Calu3 (cell line): ENCODE data around the gene MALT1. TPM values are rescaled to one million over a fixed set of nuclear protein-coding genes. Genes with fewer than 3 reads are reported as not detected.

Source experiments
- BruUV-seq: library from RNA; stranded (reverse); fragments of 400-500 nt; replicated peaks from 2 replicates; lab custom pipeline; 2021; lab: Mats Ljungman, UMichigan
- CTCF ChIA-PET: fragments of 300-600 bp; sonication (Branson Sonifier 250); formaldehyde crosslinking; loops from one replicate; lab custom pipeline; 2022; ENCODE audit warnings: antibody characterized with exemption; lab: Charles Lee
- DNase-seq: peaks from one replicate; pipeline ENCODE4 v3.0.0; 2022
- H3K27ac Mint-ChIP-seq: one replicate; pipeline ENCODE4 v1.8.0; 2022; ENCODE audit warnings: mixed read lengths; ENCODE audit not compliant: unreplicated experiment
- H3K27me3 Mint-ChIP-seq: one replicate; pipeline ENCODE4 v1.8.0; 2022; ENCODE audit warnings: mixed read lengths; ENCODE audit not compliant: unreplicated experiment
- H3K36me3 Mint-ChIP-seq: one replicate; pipeline ENCODE4 v1.8.0; 2022; ENCODE audit warnings: mild to moderate bottlenecking, moderate library complexity, mixed read lengths; ENCODE audit not compliant: insufficient read depth, unreplicated experiment
- H3K4me1 Mint-ChIP-seq: one replicate; pipeline ENCODE4 v1.8.0; 2022; ENCODE audit warnings: mild to moderate bottlenecking, low read depth, mixed read lengths; ENCODE audit not compliant: unreplicated experiment
- H3K4me3 Mint-ChIP-seq: one replicate; pipeline ENCODE4 v1.8.0; 2022; ENCODE audit warnings: mild to moderate bottlenecking, low read depth, moderate library complexity, mixed read lengths; ENCODE audit not compliant: unreplicated experiment
- H3K9me3 Mint-ChIP-seq: one replicate; pipeline ENCODE4 v1.8.0; 2022; ENCODE audit warnings: low read depth, mixed read lengths; ENCODE audit not compliant: unreplicated experiment
- CTCF ChIP-seq: fragments of 200-600 bp; IDR thresholded peaks from one replicate; pipeline ENCODE4 v1.8.0; 2022; ENCODE audit warnings: antibody characterized with exemption; ENCODE audit not compliant: unreplicated experiment
- intact Hi-C: fragments of 100-400 bp; cut with micrococcal nuclease; formaldehyde crosslinking; loops from one replicate; pipeline ENCODE4 v1.10.0; 2022; ENCODE audit not compliant: unreplicated experiment
- total RNA-seq: library from RNA; stranded (reverse); gene quantifications from 2 replicates; pipeline ENCODE4 v1.2.3, GENCODE V29; 2022

MALT1 gene
- total RNA-seq, 1 experiment from 2014 or later = 37.6 TPM

DNA sequence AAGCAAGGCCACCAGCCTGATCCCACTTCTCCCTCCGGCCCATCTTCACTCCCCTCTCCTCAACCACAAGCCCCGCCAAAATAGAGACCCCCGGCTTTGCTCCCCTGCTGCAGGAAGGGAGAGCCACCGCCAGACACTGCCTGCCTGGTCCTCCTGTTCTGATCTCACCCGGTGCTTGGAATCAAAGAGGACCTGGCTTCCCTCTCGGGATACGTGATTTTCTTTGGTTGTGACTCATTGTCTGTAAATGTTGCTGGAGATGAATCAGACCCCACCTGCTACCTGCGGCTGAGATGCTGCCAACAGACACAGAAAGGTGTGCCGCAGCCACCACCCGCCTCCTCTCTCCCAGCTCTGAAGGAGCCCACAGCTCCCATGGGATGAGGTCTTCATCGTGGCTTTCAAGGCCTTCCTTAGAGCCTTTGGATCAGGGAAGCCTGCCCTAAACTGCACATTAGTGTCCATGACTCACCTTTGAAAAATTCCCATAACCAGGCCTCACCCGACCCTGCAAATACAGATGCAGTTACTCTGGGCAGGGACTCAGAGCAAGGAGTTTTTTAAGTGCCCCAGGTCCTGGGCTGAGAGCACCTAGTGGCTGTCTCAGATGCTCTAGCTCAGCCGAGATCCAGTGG lies 114.0 kb downstream of the MALT1 start:
- Mint-ChIP-seq H3K27ac (peak overlapping the region; percentile 98), H3K36me3 (peaks cover 54% of the 10 kb centered on the region), H3K27me3 (no peaks in the 10 kb centered on the region), H3K4me1 (peaks cover 58% of the 10 kb centered on the region), H3K9me3 (no peaks in the 10 kb centered on the region), H3K4me3 (peak overlapping the region; percentile 64)
- CTCF ChIA-PET = interaction anchor here (0.6 to 2.2 kb wide), 6 partner anchors 13 to 285 kb away, joined by 3 to 8 read pairs (median 6); no protein-coding TSS in a partner anchor
- TF ChIP-seq CTCF = peak; percentile 39
- intact Hi-C loops = loop anchor here (1.0 to 10.0 kb wide), 3 partner anchors 81 to 210 kb away; no protein-coding TSS in a partner anchor
- peak; percentile 91 for DNase-seq
- no TSS peak for BruUV-seq

- CTCF ChIA-PET = interaction anchor here (0.6 to 1.8 kb wide), 4 partner anchors 12 to 152 kb away, joined by 3 to 8 read pairs (median 5); no protein-coding TSS in a partner anchor
- BruUV-seq = TSS peak; percentile 94
- Mint-ChIP-seq H3K4me3 (peak overlapping the region; percentile 64), H3K36me3 (peaks cover 54% of the 10 kb centered on the region), H3K9me3 (no peaks in the 10 kb centered on the region), H3K27me3 (no peaks in the 10 kb centered on the region), H3K27ac (peak overlapping the region; percentile 98), H3K4me1 (peaks cover 57% of the 10 kb centered on the region)
- DNase-seq = no peak
- intact Hi-C loops = loop anchor here (1.0 to 10.0 kb wide), 3 partner anchors 80 to 209 kb away; no protein-coding TSS in a partner anchor
- TF ChIP-seq CTCF = no peak
Observed at GRCh38 chr18:58785870-58786269, 114.6 kb downstream of the MALT1 start.

DNA sequence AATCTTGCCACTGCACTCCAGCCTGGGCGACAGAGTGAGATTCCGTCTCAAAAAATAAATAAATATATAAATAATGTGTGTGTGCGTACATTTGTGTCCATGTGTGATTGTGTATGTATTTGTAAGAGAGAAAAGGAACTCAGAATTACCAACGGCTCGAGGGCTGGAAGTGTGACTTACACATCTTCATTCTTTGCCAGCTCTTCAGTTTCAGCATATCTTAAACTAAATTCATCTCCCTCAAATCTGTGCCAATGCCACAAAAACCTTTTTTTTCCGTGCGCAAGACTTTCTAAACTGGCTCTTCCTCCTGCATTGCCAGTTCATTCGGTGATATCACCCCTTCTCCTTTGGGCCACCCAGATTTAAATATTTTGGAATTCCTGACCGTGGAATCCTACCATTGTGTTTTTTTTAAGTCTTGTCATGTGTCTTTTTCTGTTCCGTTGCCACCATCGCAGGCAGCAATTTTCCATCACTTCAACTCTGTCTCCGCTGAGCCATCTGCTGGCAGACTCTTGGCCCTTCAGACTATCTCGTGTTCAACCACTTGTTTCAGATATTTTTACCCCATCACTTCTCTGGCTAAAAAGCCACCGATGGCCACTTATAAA lies 116.4 kb downstream of the MALT1 start:
- intact Hi-C loops = loop anchor here (2.0 to 10.0 kb wide), 2 partner anchors 73 to 207 kb away; no protein-coding TSS in a partner anchor

More for the DNA sequence above, 116.4 kb downstream of the MALT1 start:
- TF ChIP-seq CTCF = no peak
- Mint-ChIP-seq H3K9me3 (peaks cover 2% of the 10 kb centered on the region), H3K36me3 (peaks cover 50% of the 10 kb centered on the region), H3K27me3 (no peaks in the 10 kb centered on the region), H3K4me3 (no peak overlapping the region), H3K4me1 (peaks cover 51% of the 10 kb centered on the region), H3K27ac (peak overlapping the region; percentile 98)
- no TSS peak for BruUV-seq
- CTCF ChIA-PET = no interaction called here
- no peak for DNase-seq
